ENCODE results near the gene PSMD6. TPM values are rescaled to one million over a fixed set of nuclear protein-coding genes. Genes with fewer than 3 reads are reported as not detected.

Gene PSMD6
- polyA plus RNA-seq, 3 donors: 54.6 to 135 (median 101) TPM

DNA sequence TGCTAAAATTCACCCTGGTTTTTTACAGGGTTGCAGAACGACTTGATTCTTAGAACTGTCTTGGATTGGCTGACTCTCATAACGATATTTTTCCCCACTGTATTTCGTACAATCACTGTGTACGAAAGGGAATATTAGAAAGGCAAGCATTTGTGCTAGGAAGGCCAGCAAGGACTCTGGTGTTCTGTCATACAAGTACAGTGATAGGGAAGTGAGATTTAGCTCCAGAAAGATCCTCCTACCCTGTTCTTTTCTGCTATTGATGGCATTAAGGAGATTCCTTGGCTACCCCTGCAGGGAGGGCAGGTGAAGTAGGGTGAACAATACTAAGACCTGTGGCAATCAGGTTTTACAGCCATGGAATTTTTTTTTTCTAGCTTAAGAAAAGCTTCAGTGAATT lies 57.3 kb downstream of the PSMD6 start:
- Mint-ChIP-seq H3K4me3 (no peak overlapping the region), H3K4me1 (peaks cover 56% of the 10 kb centered on the region), H3K27me3 (ENCODE audit: low read depth in 3 of 3) (no peaks in the 10 kb centered on the region), H3K9me3 (no peaks in the 10 kb centered on the region), H3K27ac (peak overlapping the region in 2 of 7 donors; percentile 1 to 17), H3K36me3 (peaks cover 10 to 24% of the 10 kb centered on the region in 2 donors)
- no peak overlapping the region for H3K4me2 ChIP-seq (replicated peaks; ENCODE audit: extremely low read depth, low read length, poor library complexity, severe bottlenecking)
- H3K79me2 ChIP-seq (ENCODE audit: insufficient read depth, low read length): peaks cover 81% of the 10 kb centered on the region
- H2AFZ ChIP-seq (ENCODE audit: insufficient read depth, low read depth, low read length, poor library complexity, severe bottlenecking): no peak overlapping the region
- H3K36me3 ChIP-seq (replicated peaks in 1 of 2; ENCODE audit: control insufficient read depth in 1 of 2, insufficient read depth in 2 of 2, low read length in 2 of 2): no peaks in the 10 kb centered on the region
- H3K27ac ChIP-seq (ENCODE audit: low read depth in 1 of 2, low read length in 2 of 2): peak overlapping the region in 1 of 2 donors; percentile 79
- no CpG with 5 or more reads among the region's 4 CpGs for WGBS (ENCODE audit: insufficient coverage)
- no peak for DNase-seq
- peaks cover 42 to 45% of the 10 kb centered on the region in 2 donors for H3K4me1 ChIP-seq (ENCODE audit: control insufficient read depth in 1 of 2, insufficient read depth in 2 of 2, low read length in 2 of 2)
- H4K20me1 ChIP-seq (ENCODE audit: insufficient read depth, low read length): peaks cover 37% of the 10 kb centered on the region
- no peak overlapping the region for H3K4me3 ChIP-seq (replicated peaks in 1 of 3; ENCODE audit: low read depth in 2 of 3, low read length in 3 of 3)
- TF ChIP-seq, protein P1, sequence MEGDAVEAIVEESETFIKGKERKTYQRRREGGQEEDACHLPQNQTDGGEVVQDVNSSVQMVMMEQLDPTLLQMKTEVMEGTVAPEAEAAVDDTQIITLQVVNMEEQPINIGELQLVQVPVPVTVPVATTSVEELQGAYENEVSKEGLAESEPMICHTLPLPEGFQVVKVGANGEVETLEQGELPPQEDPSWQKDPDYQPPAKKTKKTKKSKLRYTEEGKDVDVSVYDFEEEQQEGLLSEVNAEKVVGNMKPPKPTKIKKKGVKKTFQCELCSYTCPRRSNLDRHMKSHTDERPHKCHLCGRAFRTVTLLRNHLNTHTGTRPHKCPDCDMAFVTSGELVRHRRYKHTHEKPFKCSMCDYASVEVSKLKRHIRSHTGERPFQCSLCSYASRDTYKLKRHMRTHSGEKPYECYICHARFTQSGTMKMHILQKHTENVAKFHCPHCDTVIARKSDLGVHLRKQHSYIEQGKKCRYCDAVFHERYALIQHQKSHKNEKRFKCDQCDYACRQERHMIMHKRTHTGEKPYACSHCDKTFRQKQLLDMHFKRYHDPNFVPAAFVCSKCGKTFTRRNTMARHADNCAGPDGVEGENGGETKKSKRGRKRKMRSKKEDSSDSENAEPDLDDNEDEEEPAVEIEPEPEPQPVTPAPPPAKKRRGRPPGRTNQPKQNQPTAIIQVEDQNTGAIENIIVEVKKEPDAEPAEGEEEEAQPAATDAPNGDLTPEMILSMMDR (IDR thresholded peaks at IDR 0.05): no peak
- intact Hi-C loops (cut with micrococcal nuclease): loop anchor here in 1 of 2 donors (5.0 kb wide), 1 partner anchor 34 kb away; no protein-coding TSS in a partner anchor
- H3K9ac ChIP-seq (ENCODE audit: insufficient read depth, low read length, poor library complexity, severe bottlenecking): no peak overlapping the region
- no peaks in the 10 kb centered on the region for H3K9me3 ChIP-seq (replicated peaks in 1 of 2; ENCODE audit: control insufficient read depth in 1 of 2, insufficient read depth in 1 of 2, low read length in 2 of 2)
- no peaks in the 10 kb centered on the region for H3K27me3 ChIP-seq (ENCODE audit: control insufficient read depth in 2 of 2, insufficient read depth in 2 of 2, low read length in 2 of 2)

DNA sequence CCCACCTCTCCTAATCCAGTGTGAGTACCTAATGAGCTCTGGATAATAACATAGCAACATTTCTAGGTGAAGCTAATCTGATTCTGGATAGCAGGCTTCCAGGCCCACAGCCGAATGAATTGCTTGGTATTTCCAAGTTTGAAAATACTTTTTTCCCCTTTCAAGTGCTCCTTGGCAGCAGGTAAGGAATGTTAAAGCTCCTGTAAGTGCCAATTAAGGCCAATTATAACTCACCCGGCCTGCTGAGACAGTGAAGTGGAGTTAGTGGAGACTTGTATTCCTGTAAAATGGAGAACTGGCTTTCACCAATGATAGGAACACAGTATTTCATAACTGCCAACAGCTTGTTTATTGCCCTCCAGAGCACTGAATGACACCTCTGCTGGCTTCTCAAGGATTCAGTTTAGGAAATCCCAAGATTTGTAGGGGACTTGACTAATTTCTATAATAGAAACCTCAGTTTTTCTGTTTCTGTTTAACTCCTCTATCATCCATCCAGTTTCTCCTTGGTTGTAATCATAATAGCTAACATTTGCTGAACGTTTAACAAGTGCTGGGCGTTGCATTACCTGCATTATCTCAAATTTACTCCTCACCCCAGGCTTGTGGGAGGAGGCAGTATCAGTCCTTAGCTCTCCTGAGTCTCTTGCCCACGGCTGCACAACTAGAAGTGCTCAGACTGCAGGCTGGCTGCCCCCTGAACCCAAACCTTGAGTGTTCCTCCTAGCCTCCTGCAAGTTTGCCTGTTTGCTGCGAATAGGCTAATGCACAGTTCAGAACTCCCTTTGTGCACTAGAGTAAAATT lies 58.4 kb downstream of the PSMD6 start:
- Histone ChIP-seq H3K4me1 (ENCODE audit: control insufficient read depth in 1 of 2, insufficient read depth in 2 of 2, low read length in 2 of 2) (peaks cover 42 to 43% of the 10 kb centered on the region in 2 donors), H3K79me2 (ENCODE audit: insufficient read depth, low read length) (peaks cover 81% of the 10 kb centered on the region), H4K20me1 (ENCODE audit: insufficient read depth, low read length) (peaks cover 48% of the 10 kb centered on the region), H3K36me3 (replicated peaks in 1 of 2; ENCODE audit: control insufficient read depth in 1 of 2, insufficient read depth in 2 of 2, low read length in 2 of 2) (no peaks in the 10 kb centered on the region), H3K4me3 (replicated peaks in 1 of 3; ENCODE audit: low read depth in 2 of 3, low read length in 3 of 3) (no peak overlapping the region), H3K9ac (ENCODE audit: insufficient read depth, low read length, poor library complexity, severe bottlenecking) (no peak overlapping the region), H3K27ac (ENCODE audit: low read depth in 1 of 2, low read length in 2 of 2) (peak overlapping the region in 1 of 2 donors; percentile 48), H3K9me3 (replicated peaks in 1 of 2; ENCODE audit: control insufficient read depth in 1 of 2, insufficient read depth in 1 of 2, low read length in 2 of 2) (no peaks in the 10 kb centered on the region), H3K27me3 (ENCODE audit: control insufficient read depth in 2 of 2, insufficient read depth in 2 of 2, low read length in 2 of 2) (no peaks in the 10 kb centered on the region), H2AFZ (ENCODE audit: insufficient read depth, low read depth, low read length, poor library complexity, severe bottlenecking) (no peak overlapping the region), H3K4me2 (replicated peaks; ENCODE audit: extremely low read depth, low read length, poor library complexity, severe bottlenecking) (no peak overlapping the region)
- no peak overlapping the region for H3K4me3 Mint-ChIP-seq
- no peaks in the 10 kb centered on the region for H3K9me3 Mint-ChIP-seq
- no CpG with 5 or more reads among the region's 6 CpGs for WGBS (ENCODE audit: insufficient coverage)
- intact Hi-C loops (cut with micrococcal nuclease): loop anchor here in 1 of 2 donors (5.0 kb wide), 3 partner anchors 32 to 53 kb away; partner anchors contain the start of gene SCAANT1
- TF ChIP-seq, protein P1 (IDR thresholded peaks at IDR 0.05): no peak
- peaks cover 6 to 21% of the 10 kb centered on the region in 2 donors for H3K36me3 Mint-ChIP-seq
- DNase-seq: no peak
- peaks cover 56% of the 10 kb centered on the region for H3K4me1 Mint-ChIP-seq
- H3K27me3 Mint-ChIP-seq (ENCODE audit: low read depth in 3 of 3): no peaks in the 10 kb centered on the region
- H3K27ac Mint-ChIP-seq: peak overlapping the region in 3 of 7 donors; percentile 57 to 68 (median 67)

All from CD14-positive monocyte (primary cell).